Keratinocyte (primary cell): ENCODE results near the gene CCNY. TPM values are rescaled to one million over a fixed set of nuclear protein-coding genes. Genes with fewer than 3 reads are reported as not detected.

Experiments used
- DNase-seq: peaks from one replicate; pipeline ENCODE4 v3.0.0-alpha.2; 2011; ENCODE audit warnings: low read depth, missing footprints, low spot score
- FAIRE-seq: peaks from 2 replicates; lab custom pipeline; 2011; peaks lifted over from hg19 to GRCh38; lab: Jason Lieb, UNC
- H2AFZ ChIP-seq: 2 replicates; pipeline ENCODE4 v1.6.0; 2012; ENCODE audit warnings: low read length, control low read depth, inconsistent platforms; ENCODE audit not compliant: control insufficient read depth
- H3K27ac ChIP-seq: 2 replicates; pipeline ENCODE4 v1.5.1; 2011; ENCODE audit warnings: low read length; ENCODE audit not compliant: control insufficient read depth, insufficient read depth
- H3K27me3 ChIP-seq: 3 replicates; pipeline ENCODE4 v1.6.0; 2011; ENCODE audit warnings: low read length; ENCODE audit not compliant: control insufficient read depth, insufficient read depth; ENCODE audit errors: extremely low read depth
- H3K36me3 ChIP-seq, 2 experiments: 2 replicates in 1 of 2; 3 replicates in 1 of 2; pipeline ENCODE4 v1.5.1; 2011; ENCODE audit warnings: low read length in 2 of 2, mild to moderate bottlenecking in 1 of 2; ENCODE audit not compliant: control insufficient read depth in 2 of 2, insufficient read depth in 2 of 2; ENCODE audit errors: extremely low read depth in 1 of 2
- H3K4me1 ChIP-seq: 3 replicates; pipeline ENCODE4 v1.5.1; 2011; ENCODE audit warnings: low read length; ENCODE audit not compliant: control insufficient read depth, insufficient read depth; ENCODE audit errors: extremely low read depth
- H3K4me2 ChIP-seq: 3 replicates; pipeline ENCODE4 v1.6.0; 2011; ENCODE audit warnings: low read depth, low read length; ENCODE audit not compliant: control insufficient read depth, insufficient read depth; ENCODE audit errors: extremely low read depth
- H3K4me3 ChIP-seq, 3 experiments: fragments of 200-600 bp in 1 of 3; sonication (generic) in 1 of 3; 2 replicates in 2 of 3; 3 replicates in 1 of 3; pipeline ENCODE4 v1.5.1; 2011 to 2016; ENCODE audit warnings: low read length in 3 of 3, mild to moderate bottlenecking in 3 of 3, control low read depth in 2 of 3, inconsistent platforms in 1 of 3, low read depth in 1 of 3, mixed read lengths in 1 of 3, mixed run types in 1 of 3, moderate library complexity in 1 of 3; ENCODE audit not compliant: control insufficient read depth in 2 of 3, insufficient read depth in 2 of 3; ENCODE audit errors: extremely low read depth in 1 of 3
- H3K79me2 ChIP-seq: 2 replicates; pipeline ENCODE4 v1.6.0; 2012; ENCODE audit warnings: low read length; ENCODE audit not compliant: control insufficient read depth, insufficient read depth
- H3K9ac ChIP-seq: 3 replicates; pipeline ENCODE4 v1.6.0; 2011; ENCODE audit warnings: low read length; ENCODE audit not compliant: control insufficient read depth, insufficient read depth; ENCODE audit errors: extremely low read depth
- H3K9me1 ChIP-seq: 3 replicates; pipeline ENCODE4 v1.6.0; 2011; ENCODE audit warnings: low read length; ENCODE audit not compliant: control insufficient read depth, insufficient read depth; ENCODE audit errors: extremely low read depth
- H3K9me3 ChIP-seq: 2 replicates; pipeline ENCODE4 v1.5.1; 2012; ENCODE audit warnings: low read depth, low read length; ENCODE audit not compliant: control insufficient read depth
- H4K20me1 ChIP-seq: 3 replicates; pipeline ENCODE4 v1.6.0; 2011; ENCODE audit warnings: low read length; ENCODE audit not compliant: control insufficient read depth, insufficient read depth; ENCODE audit errors: extremely low read depth
- CTCF ChIP-seq, 3 experiments: IDR thresholded peaks in 1 of 3; conservative IDR thresholded peaks in 1 of 3; optimal IDR thresholded peaks in 1 of 3; 2 replicates in 2 of 3; 3 replicates in 1 of 3; pipeline versions ENCODE3 to v1.5.1; 2011; ENCODE audit warnings: low read length in 3 of 3, mild to moderate bottlenecking in 3 of 3, moderate library complexity in 2 of 3, control low read depth in 1 of 3, inconsistent platforms in 1 of 3; ENCODE audit not compliant: insufficient read depth in 2 of 3; ENCODE audit errors: extremely low read depth in 1 of 3
- EZH2 ChIP-seq: IDR thresholded peaks from one replicate; pipeline ENCODE4 v1.6.1; 2012; ENCODE audit warnings: inconsistent platforms, mild to moderate bottlenecking, low read length, moderate library complexity
- dilution Hi-C: fragments of 300-500 bp; cut with MboI; formaldehyde crosslinking; loops from one replicate; pipeline ENCODE4 v1.7.0; 2020; ENCODE audit warnings: low sequenced_read_pairs; ENCODE audit not compliant: extremely low pct_ligation_motif_present
- polyA plus RNA-seq, 5 experiments: library from polyadenylated mRNA; depleted of rRNA in 3 of 5; stranded (reverse) in 3 of 5; stranded (forward) in 1 of 5; unstranded in 1 of 5; fragments of >200 nt; gene quantifications; 1 replicate in 1 of 5; 2 replicates in 3 of 5; 3 replicates in 1 of 5; pipeline versions ENCODE4 v1.2.1 to v1.2.3, GENCODE V29; 2011 to 2012; ENCODE audit warnings: missing spikeins in 2 of 5, low read depth in 1 of 5, low replicate concordance in 1 of 5

The CCNY gene
- polyA plus RNA-seq, 1 donor (not counting 4 experiments of a cell fraction or from before 2014, with no cell fraction given), result 58.9 TPM

DNA sequence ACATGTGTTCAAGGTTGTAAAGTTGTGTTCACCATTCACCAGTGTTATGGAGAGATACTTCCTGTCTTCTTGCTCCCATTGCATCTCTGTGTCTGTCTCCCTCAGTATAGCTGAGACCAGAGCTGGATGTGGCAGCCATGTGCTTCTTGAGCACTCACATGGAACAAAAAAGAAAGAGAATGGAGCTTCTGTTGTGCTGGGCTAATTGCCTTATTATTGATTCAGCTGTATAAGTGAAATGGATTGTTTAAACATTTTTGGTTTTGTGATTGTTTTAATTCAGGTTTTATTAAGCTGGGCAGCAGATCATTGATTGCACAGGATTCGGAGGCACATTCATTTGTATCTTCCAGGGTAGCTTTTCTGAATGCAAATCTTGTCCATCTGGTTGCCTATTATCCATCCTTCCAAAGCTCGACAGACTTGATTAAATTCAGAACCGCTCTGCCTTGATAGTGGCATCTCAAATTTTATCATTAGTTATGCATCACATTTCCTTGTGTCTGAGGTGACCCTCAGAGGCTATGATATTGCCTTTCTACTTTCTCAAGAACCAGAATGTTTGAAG lies 119.9 kb downstream of the CCNY start:
- no peak overlapping the region for H3K27ac ChIP-seq
- FAIRE-seq, result no peak
- H3K9me3 ChIP-seq, result no peaks in the 10 kb centered on the region
- no peak for DNase-seq
- no peak overlapping the region for H3K4me2 ChIP-seq
- H3K36me3 ChIP-seq, result peaks cover 0 to 2% of the 10 kb centered on the region in 2 experiments
- H3K9ac ChIP-seq, result no peak overlapping the region
- H3K9me1 ChIP-seq, result peaks cover 6% of the 10 kb centered on the region
- TF ChIP-seq CTCF (optimal IDR thresholded peaks at IDR 0.05 in 1 of 3, IDR thresholded peaks at IDR 0.05 in 1 of 3, conservative IDR thresholded peaks at IDR 0.05 in 1 of 3; ENCODE audit: extremely low read depth in 1 of 3, insufficient read depth in 2 of 3, low read length in 3 of 3) (no peak), EZH2 (no peak)
- no peak overlapping the region for H3K4me3 ChIP-seq
- H3K79me2 ChIP-seq, result peaks cover 73% of the 10 kb centered on the region
- no peak overlapping the region for H2AFZ ChIP-seq
- no peaks in the 10 kb centered on the region for H3K27me3 ChIP-seq
- H3K4me1 ChIP-seq, result peaks cover 24% of the 10 kb centered on the region
- dilution Hi-C loops, result no loop called here
- H4K20me1 ChIP-seq, result peaks cover 5% of the 10 kb centered on the region

- no peaks in the 10 kb centered on the region for H3K27me3 ChIP-seq
- no peak overlapping the region for H3K27ac ChIP-seq
- no peak overlapping the region for H3K4me3 ChIP-seq
- TF ChIP-seq EZH2, result no peak
- no peak for TF ChIP-seq CTCF (optimal IDR thresholded peaks at IDR 0.05 in 1 of 3, IDR thresholded peaks at IDR 0.05 in 1 of 3, conservative IDR thresholded peaks at IDR 0.05 in 1 of 3; ENCODE audit: extremely low read depth in 1 of 3, insufficient read depth in 2 of 3, low read length in 3 of 3)
- H3K4me2 ChIP-seq, result no peak overlapping the region
- H2AFZ ChIP-seq, result no peak overlapping the region
- H3K9me3 ChIP-seq, result no peaks in the 10 kb centered on the region
- no peak overlapping the region for H3K9ac ChIP-seq
- H3K36me3 ChIP-seq, result peaks cover 0 to 2% of the 10 kb centered on the region in 2 experiments
- dilution Hi-C loops, result no loop called here
- peaks cover 6% of the 10 kb centered on the region for H3K9me1 ChIP-seq
- FAIRE-seq, result no peak
- H3K79me2 ChIP-seq, result peaks cover 72% of the 10 kb centered on the region
- peaks cover 5% of the 10 kb centered on the region for H4K20me1 ChIP-seq
- no peak for DNase-seq
- H3K4me1 ChIP-seq, result peaks cover 23% of the 10 kb centered on the region
These were observed 120.5 kb downstream of the CCNY start for GRCh38 chr10:35456784-35457183.
